Endothelial cell of umbilical vein (primary cell): ENCODE results near the gene FBXO7.

Experiments
- POLR2A ChIP-seq: IDR thresholded peaks from 2 replicates; pipeline ENCODE4 v1.6.1; 2012; ENCODE audit warnings: low read depth, mild to moderate bottlenecking, control low read depth, low read length
- TF ChIP-seq, protein P1 (sequence below), 2 donors: IDR thresholded peaks; 1 replicate in 1 of 2; 2 replicates in 1 of 2; pipeline ENCODE4 v1.5.1; 2011; ENCODE audit warnings: low read length in 2 of 2, mild to moderate bottlenecking in 2 of 2, moderate library complexity in 2 of 2, control low read depth in 1 of 2, inconsistent platforms in 1 of 2, low read depth in 1 of 2; ENCODE audit not compliant: insufficient read depth in 1 of 2; ENCODE audit errors: extremely low read depth in 1 of 2

DNA sequence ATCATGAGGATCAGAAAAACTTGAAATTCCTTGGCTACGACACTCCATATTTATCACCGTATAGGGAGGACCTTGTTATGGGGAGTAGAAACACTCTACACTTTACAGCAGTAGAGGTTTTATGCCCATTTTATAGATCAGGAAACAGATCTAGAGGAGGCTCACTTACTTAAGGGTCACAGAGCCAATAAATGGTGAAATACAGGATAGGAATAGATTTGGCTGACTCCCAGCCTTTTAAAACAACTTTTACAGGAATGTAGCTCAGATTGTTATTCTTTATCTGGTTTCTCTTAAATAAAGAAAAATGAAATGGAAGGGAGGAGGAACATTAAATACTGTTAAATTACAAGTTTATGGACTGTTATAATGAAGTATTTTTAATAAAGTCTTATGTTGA is 14.8 kb downstream of the FBXO7 start:
- TF ChIP-seq, protein P1, sequence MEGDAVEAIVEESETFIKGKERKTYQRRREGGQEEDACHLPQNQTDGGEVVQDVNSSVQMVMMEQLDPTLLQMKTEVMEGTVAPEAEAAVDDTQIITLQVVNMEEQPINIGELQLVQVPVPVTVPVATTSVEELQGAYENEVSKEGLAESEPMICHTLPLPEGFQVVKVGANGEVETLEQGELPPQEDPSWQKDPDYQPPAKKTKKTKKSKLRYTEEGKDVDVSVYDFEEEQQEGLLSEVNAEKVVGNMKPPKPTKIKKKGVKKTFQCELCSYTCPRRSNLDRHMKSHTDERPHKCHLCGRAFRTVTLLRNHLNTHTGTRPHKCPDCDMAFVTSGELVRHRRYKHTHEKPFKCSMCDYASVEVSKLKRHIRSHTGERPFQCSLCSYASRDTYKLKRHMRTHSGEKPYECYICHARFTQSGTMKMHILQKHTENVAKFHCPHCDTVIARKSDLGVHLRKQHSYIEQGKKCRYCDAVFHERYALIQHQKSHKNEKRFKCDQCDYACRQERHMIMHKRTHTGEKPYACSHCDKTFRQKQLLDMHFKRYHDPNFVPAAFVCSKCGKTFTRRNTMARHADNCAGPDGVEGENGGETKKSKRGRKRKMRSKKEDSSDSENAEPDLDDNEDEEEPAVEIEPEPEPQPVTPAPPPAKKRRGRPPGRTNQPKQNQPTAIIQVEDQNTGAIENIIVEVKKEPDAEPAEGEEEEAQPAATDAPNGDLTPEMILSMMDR (IDR thresholded peaks at IDR 0.05; ENCODE audit: extremely low read depth in 1 of 2, insufficient read depth in 1 of 2, low read depth in 1 of 2, low read length in 2 of 2), result no peak
- no peak for TF ChIP-seq POLR2A
